ENCODE results near the gene NUDT3.
"Not testable (repeated sequence)": the region's sequence is repeated elsewhere in the genome, so short reads cannot be mapped to it uniquely, and the experiment has no call there.

NUDT3 gene

DNA sequence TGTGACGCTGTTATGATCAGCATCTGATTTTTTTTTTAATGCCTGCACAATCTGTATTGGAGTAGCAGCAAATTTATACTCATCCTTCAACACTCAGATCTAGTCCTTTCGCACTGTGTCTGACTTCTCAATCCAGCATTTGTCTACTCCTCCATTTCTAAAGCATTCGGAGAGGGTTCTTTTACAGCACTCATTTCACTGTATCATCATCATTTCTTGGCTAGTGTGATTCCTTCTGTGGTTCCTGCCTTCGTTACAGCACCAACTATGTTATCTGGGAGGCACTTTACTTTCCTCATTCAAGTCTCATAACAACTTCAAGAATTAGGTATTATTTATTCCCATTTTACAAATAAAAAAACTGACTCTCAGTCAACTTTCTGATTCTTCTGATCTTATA lies 18.0 kb downstream of the NUDT3 start:
- no peak overlapping the region for H2AFZ ChIP-seq
- no peak for TF ChIP-seq CTCF (IDR thresholded peaks at IDR 0.05)
- H3K36me3 ChIP-seq (ENCODE audit: control insufficient read depth, insufficient read depth, low read length), result no peaks in the 10 kb centered on the region
- peaks cover 11% of the 10 kb centered on the region for H3K4me1 ChIP-seq
- peak overlapping the region; percentile 33 for H3K4me2 ChIP-seq (ENCODE audit: low read length)
- H3K79me2 ChIP-seq, result peaks cover 43% of the 10 kb centered on the region
- peak overlapping the region; percentile 29 for H3K27ac ChIP-seq
- no peak overlapping the region for H3K9ac ChIP-seq
- H3K9me3 ChIP-seq (ENCODE audit: control insufficient read depth, low read length), result no peaks in the 10 kb centered on the region
- no peaks in the 10 kb centered on the region for H3K27me3 ChIP-seq (ENCODE audit: control insufficient read depth, insufficient read depth, low read length)
- H3K4me3 ChIP-seq (ENCODE audit: low read depth, low read length), result no peak overlapping the region

DNA sequence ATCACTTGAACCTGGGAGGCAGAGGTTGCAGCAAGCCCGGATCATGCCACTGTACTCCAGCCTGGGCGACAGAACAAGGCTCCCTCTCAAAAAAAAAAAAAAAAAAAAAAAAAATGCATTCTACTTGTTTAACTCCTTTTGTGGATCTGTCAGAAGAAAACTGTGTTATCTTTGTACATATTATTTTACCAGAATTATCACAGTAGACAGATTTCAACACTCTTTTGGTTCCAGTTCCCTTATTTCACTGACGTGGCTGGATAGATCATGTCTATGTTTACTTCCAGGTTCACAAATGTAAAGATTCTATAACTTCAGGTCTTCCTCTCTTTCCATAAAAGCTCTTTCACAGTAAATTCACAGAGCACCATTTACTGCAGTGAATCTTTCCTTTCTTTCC lies 18.4 kb downstream of the NUDT3 start:
- Histone ChIP-seq H3K36me3 (ENCODE audit: control insufficient read depth, insufficient read depth, low read length) (no peaks in the 10 kb centered on the region), H3K79me2 (peaks cover 41% of the 10 kb centered on the region), H3K27ac (peak overlapping the region; percentile 29), H3K9ac (no peak overlapping the region), H2AFZ (no peak overlapping the region), H3K4me2 (ENCODE audit: low read length) (peak overlapping the region; percentile 33), H3K27me3 (ENCODE audit: control insufficient read depth, insufficient read depth, low read length) (no peaks in the 10 kb centered on the region), H3K4me3 (ENCODE audit: low read depth, low read length) (no peak overlapping the region), H3K4me1 (peaks cover 11% of the 10 kb centered on the region), H3K9me3 (ENCODE audit: control insufficient read depth, low read length) (no peaks in the 10 kb centered on the region)
- TF ChIP-seq CTCF (IDR thresholded peaks at IDR 0.05), result no peak

- Histone ChIP-seq H3K4me1 (peaks cover 11% of the 10 kb centered on the region), H2AFZ (no peak overlapping the region), H3K36me3 (ENCODE audit: control insufficient read depth, insufficient read depth, low read length) (no peaks in the 10 kb centered on the region), H3K4me3 (ENCODE audit: low read depth, low read length) (no peak overlapping the region), H3K9me3 (ENCODE audit: control insufficient read depth, low read length) (no peaks in the 10 kb centered on the region), H3K9ac (no peak overlapping the region), H3K27me3 (ENCODE audit: control insufficient read depth, insufficient read depth, low read length) (no peaks in the 10 kb centered on the region), H3K79me2 (peaks cover 41% of the 10 kb centered on the region), H3K27ac (no peak overlapping the region), H3K4me2 (ENCODE audit: low read length) (no peak overlapping the region)
- TF ChIP-seq CTCF (IDR thresholded peaks at IDR 0.05), result no peak
These were observed 19.0 kb downstream of the NUDT3 start for GRCh38 chr6:34373511-34373910.

DNA sequence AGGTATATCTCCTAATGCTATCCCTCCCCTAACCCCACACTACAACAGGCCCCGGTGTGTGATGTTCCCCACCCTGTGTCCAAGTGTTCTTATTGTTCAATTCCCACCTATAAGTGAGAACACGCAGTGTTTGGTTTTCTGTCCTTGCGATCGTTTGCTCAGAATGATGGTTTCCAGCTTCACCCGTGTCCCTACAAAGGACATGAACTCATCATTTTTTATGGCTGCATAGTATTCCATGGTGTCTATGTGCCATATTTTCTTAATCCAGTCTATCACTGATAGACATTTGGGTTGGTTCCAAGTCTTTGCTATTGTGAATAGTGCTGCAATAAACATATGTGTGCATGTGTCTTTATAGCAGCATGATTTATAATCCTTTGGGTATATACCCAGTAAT lies 20.6 kb downstream of the NUDT3 start:
- H3K27me3 ChIP-seq (ENCODE audit: control insufficient read depth, insufficient read depth, low read length); H3K36me3 ChIP-seq (ENCODE audit: control insufficient read depth, insufficient read depth, low read length); H2AFZ ChIP-seq; H3K4me2 ChIP-seq (ENCODE audit: low read length); H3K4me3 ChIP-seq (ENCODE audit: low read depth, low read length); H3K9me3 ChIP-seq (ENCODE audit: control insufficient read depth, low read length); H3K9ac ChIP-seq; H3K27ac ChIP-seq: not testable (repeated sequence)
- Histone ChIP-seq H3K4me1 (peaks cover 10% of the 10 kb centered on the region), H3K79me2 (peaks cover 39% of the 10 kb centered on the region)

- H3K4me2 ChIP-seq (ENCODE audit: low read length), result no peak overlapping the region
- no peak overlapping the region for H3K4me3 ChIP-seq (ENCODE audit: low read depth, low read length)
- H3K27me3 ChIP-seq (ENCODE audit: control insufficient read depth, insufficient read depth, low read length), result no peaks in the 10 kb centered on the region
- H3K9ac ChIP-seq, result no peak overlapping the region
- TF ChIP-seq CTCF (IDR thresholded peaks at IDR 0.05), result no peak
- H3K27ac ChIP-seq, result peak overlapping the region; percentile 11
- no peak overlapping the region for H2AFZ ChIP-seq
- peaks cover 36% of the 10 kb centered on the region for H3K79me2 ChIP-seq
- H3K36me3 ChIP-seq (ENCODE audit: control insufficient read depth, insufficient read depth, low read length), result no peaks in the 10 kb centered on the region
- H3K9me3 ChIP-seq (ENCODE audit: control insufficient read depth, low read length), result no peaks in the 10 kb centered on the region
- peaks cover 9% of the 10 kb centered on the region for H3K4me1 ChIP-seq
These were observed 22.1 kb downstream of the NUDT3 start for GRCh38 chr6:34370361-34370760.
